ENCODE data around the gene TRAPPC6A.
A peak's percentile ranks its signal among the peaks of the same experiment; 100 is the strongest.

TRAPPC6A gene

DNA sequence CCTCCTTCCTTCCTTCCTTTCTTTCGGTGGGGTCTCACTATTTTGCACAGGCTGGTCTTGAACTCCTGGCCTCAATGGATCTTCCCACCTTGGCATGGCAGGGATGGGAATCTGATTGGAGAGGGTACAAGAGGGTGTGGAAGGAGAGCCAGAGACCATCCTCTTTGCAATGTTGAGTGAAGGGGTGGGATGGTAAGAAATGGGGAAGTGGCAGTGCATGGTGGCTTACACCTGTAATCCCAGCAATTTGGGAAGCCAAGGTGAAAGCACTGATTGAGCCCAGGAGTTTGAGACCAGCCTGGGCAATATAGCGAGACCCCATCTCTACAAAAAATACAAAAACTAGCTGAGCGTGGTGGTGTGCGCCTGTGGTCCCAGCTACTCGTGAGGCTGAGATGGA lies 6.1 kb upstream of the TRAPPC6A start:
- DNase-seq, result no peak

DNA sequence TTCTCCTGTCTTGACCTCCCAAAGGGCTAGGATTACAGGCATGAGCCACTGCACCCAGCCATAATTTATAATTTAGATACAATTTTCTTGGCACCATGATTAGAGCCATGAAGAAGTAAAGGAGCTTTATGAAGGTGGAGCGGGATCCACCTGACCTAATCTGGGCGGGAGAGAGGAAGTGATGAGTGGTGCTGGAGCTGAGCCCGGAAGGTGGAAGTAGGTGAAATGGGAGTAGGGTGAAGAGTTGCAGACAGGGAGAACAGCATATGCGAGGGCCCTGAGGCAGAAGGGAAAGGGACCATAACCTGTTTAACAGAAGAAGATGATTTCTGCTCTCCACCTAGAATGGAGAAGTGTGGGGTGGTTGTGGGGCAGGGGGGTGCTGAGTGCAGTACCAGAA lies 4.7 kb upstream of the TRAPPC6A start:
- DNase-seq, result no peak

DNA sequence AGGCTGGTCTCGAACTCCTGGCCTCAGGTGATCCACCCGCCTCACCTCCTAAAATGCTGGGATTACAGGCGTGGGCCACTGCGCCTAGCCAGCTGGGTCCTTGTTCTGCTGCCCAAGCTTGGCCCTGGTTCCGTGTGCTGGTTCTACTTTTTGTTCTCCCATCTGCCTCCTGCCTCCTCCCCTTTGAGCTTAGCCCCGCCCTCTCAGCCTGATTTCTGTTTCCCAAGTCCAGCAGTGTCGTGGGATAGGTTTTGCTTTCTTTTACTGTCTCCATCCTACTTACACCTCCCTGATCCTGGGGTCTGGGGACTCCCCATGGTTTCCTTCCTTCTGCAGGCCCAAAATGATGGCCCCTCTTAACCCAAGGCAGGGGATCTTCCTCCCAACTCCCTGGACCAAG lies 2.9 kb upstream of the TRAPPC6A start:
- DNase-seq, result no peak

DNA sequence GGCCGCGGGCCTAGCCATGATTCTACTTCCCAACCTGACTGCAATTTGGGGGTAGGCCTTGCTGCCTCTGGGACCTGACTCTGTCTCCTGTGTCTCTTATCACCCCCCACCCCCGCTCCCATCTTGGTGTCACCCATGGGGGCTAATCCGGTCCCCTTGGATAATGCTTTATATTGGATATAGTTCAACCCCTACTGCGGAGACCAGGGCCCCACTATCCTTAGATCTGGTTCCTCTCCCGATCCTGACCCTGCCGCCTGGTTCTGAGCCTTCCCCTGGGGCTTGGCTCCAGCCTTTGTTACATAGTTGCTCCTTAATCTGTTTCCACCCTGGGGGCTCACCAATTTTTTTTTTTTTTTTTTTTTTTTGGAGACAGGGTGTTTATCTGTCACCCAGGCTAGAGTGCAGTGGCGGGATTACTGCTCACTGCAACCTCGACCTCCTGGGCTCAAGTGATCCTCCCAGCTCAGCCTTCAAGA lies 1.9 kb upstream of the TRAPPC6A start:
- no peak for DNase-seq

DNA sequence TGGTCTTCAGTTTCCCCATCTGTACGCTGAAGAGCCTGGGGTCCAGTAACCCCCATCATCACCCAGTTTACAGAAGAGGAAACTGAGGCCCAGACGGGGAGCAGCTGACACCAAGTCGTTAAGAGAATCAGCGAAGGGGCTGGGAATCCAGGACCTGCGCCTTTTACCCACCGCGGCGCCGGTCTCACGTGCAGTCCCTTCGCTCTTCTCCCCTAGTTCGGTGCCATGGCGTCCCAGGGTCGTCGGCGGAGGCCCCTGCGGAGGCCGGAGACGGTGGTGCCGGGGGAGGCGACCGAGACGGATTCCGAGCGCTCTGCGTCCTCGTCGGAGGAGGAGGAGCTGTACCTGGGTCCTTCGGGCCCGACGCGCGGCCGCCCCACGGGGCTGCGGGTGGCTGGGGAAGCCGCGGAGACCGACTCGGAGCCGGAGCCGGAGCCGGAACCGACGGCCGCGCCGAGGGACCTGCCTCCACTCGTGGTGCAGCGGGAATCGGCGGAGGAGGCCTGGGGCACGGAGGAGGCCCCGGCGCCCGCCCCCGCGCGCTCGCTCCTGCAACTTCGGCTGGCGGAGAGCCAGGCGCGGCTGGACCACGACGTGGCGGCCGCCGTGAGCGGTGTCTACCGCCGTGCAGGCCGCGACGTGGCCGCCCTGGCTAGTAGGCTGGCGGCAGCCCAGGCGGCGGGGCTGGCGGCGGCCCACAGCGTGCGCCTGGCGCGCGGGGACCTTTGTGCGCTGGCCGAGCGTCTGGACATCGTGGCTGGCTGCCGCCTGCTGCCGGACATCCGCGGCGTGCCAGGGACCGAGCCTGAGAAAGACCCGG lies 1.2 kb upstream of the TRAPPC6A start:
- DNase-seq, result peak; percentile 18

DNA sequence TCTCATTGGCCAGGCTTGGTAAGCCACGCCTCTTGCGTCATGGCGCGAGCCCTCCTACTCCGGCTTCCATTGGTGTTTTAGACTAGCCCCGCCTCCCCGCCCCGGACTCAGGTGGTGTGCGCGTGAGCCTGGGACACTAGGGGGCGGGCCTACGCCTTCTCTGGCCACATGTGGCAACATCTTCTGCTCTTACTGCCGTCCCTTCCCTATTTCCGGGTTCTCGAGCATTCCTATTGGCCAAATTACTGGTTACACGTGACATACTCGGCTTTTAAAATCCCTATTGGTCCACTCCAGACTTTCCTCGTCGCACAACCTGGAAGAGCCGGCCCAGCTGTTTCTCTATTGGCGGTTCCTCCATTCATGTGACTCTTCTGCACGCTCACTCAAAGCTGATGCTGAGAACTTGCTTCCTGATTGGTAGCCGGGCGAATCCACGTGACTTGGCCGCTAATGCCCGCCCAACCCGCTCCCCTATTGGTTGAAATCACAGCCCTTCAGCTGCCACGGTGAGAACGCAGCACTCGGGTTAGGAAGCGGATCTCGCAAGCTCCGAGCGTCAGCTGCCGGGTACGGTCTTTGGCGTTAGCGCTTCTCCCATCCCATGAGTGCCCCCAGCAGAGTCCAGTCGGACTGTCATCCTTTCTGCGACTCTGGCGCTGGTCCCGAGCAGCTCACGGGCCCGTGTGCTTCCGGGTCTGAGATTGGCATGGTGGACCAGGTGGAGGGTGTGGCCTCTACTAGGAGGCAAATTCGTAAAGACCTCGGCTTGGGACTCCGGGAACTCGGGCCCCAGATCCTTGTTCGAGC lies 430 bp upstream of the TRAPPC6A start, which contains the start of gene BLOC1S3:
Gene BLOC1S3 (plus strand): TSS at position 523 of the 810 bp plus-strand sequence. CDS start 513 bp downstream, outside the sequence.
- DNase-seq, result peak; percentile 100

DNA sequence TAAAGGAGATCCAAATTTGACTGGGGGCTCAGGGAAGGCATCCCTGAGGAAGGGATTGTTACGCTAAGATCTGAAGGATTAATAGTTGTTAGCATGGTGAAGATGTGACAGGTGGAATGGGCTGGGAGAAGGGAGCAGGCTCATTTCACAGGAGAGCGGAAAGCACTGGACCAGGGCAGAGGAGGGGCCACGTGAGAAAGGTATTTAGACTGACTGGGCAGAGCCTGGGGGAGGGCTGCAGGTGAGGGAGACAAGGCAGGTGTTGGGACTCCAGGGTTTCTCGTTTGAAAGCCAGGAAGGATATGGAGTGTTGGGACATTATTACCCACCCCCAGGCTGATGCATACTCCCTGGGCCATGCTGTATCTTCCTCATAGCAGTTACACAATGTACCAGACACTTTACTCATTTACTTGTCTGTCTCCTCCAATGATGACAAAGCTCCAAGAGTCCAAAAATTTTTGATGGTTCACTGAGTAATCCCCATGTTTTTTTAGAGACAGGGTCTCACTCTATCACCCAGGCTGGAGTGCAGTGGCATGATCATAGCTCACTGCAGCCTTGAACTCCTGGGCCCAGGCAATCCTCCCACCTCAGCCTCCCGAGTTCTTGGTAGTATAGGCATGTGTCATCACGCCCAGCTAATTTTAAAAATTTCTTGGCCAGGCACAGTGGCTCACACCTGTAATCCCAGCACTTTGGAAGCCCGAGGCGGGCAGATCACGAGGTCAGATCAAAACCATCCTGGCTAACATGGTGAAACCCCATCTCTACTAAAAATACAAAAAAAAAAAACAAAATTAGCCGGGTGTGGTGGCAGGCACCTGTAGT lies 2.3 kb downstream of the TRAPPC6A start:
- DNase-seq, result no peak

DNA sequence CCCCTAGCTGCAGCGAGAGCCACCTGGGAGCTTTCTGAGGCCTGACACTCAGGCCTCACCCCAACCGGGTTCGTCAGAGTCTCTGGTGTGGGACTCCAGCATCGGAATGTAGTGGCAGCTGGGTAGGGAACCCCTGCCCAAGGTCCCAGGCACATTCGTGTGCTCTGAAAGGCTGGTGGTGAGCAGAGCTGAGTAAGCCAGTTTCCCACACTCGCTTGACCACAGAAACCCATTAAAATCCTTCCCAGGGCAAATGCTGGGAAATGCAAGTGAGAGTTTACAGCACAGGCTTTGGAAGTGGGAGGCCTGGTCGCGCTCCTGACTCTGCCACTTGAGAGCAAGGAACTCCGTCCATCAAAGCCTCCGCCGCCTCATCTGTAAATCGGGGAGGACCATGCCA lies 4.2 kb downstream of the TRAPPC6A start:
- DNase-seq, result no peak

DNA sequence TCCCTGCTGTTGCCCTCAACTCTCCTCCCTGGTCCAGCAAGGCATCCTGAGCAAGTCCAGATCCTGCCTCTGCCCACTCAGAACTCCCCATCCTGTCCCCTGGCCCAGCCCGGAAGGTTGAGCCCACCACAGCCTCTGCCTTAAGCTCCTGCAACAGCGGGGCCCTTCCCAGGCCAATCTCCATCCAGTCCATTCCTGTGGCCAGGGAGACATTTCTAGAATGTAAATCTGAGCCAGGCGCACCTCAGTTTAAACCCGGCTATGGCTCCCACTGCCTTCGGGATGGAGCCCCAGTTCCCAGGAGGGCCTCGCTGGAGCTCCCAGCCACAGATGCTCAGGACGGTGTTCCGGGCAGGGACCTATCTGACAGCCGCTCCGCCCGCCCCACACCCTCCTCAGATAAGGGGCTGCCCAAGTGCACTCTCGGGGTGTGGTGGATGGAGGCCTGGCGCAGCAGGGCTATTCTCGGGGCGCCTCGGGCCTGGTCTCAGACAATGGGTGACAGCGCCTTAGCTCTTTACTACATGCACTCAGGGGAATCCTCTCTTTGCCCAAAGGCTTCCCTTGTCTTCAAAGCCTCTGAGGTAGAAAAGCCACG lies 5.3 kb downstream of the TRAPPC6A start:
- DNase-seq, result no peak

DNA sequence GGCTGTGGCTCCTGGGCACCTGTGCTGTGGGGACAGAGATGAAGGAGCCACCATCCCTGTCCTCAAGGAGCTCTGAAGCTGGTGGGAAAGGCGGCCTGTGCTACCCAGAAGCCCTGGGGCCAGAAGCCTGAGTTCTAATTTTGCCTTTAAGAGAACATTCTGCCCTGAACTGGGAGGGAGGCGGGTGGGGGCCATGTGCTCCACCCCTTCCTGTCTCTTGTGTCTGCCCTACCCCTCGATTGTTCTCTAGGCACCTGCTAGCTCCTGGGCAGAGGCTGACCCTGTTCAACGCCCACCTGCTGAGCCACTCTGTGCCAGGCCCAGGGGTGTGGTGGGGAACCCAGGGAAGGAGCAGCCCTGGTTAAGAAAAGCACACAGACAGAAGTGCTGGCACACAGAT lies 5.9 kb downstream of the TRAPPC6A start:
- peak; percentile 16 for DNase-seq

DNA sequence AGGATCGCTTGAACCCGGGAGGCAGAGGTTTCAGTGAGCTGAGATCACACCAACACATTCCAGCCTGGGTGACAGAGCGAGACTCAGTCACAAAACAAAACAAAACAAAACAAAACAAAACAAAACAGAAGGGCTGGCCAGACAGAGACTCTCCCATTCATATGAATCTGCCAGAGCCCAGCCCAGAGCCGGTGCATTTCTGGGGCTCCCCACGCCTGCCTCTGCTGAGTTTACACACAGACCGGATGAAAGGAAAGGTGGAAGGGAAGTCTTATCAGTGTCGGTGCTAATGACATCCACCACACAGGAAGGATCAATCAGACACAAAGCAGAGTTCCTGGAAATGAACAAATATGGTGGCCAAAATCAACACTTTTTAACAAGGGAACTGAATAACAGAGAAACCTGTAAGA lies 6.8 kb downstream of the TRAPPC6A start:
- peak; percentile 40 for DNase-seq

DNA sequence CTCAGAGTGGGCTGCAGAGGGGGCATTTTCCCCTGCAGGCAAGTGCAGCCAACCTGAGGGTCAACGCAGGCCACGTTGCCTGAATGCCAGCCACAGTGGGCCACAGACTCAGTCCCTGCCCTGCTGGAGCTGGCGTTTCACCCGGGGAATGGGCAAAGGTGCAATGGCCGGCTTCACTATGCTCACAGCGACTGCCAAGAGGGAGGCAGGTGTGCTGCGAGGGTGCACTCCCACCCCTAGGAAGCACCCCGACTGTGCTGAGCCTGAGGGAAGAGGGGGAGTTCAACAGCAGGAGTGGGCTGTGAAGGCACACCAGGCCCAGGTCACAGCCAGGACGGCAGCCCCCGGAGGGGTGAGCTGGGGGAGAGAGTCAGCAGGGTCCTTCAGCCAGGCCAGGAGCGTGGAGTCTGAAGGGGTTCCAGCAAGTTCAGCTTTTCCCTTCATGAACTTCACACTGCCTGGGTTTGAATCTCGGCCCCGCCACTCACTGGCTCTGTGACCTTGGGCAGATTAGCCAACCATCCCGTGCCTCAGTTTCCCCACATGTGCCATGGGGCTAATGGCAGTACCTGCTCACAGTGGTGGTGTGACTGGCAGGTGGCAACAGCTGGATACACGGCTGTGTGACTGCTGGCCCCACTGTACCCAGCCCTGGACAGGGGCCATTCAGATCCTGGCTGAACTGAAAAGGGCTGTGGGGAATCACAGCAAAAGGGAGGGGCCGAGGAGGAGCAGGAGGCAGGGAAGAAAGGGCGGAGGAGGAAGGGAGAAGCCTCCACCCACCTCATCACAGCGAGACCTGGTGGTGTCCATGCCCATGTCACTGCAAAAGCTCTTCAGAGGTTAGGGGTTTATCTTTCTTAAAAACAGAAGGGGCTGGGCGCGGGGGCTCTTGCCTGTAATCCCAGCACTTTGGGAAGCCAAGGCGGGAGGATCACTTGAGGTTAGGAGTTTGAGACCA lies 7.6 kb downstream of the TRAPPC6A start:
- DNase-seq, result no peak

DNA sequence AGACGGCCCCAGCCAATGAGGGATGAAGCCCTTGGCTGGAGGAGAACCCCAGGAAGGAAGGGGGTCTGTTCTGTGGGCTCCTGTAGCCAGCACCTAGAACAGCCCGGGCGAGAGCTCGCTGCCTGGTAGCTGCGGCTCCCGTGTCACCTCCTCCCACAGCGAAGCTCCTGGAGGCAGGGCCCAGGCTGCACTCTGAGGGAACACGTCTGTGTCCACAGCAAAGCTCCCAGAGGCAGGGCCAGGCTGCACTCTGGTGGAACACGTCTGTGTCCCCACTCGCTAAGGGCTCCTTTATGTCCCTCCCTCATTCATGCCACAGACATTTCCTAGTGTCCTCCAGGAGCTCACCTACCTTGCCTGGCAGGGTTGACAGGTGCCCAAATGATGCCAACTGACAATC lies 8.4 kb downstream of the TRAPPC6A start:
- DNase-seq, result no peak

DNA sequence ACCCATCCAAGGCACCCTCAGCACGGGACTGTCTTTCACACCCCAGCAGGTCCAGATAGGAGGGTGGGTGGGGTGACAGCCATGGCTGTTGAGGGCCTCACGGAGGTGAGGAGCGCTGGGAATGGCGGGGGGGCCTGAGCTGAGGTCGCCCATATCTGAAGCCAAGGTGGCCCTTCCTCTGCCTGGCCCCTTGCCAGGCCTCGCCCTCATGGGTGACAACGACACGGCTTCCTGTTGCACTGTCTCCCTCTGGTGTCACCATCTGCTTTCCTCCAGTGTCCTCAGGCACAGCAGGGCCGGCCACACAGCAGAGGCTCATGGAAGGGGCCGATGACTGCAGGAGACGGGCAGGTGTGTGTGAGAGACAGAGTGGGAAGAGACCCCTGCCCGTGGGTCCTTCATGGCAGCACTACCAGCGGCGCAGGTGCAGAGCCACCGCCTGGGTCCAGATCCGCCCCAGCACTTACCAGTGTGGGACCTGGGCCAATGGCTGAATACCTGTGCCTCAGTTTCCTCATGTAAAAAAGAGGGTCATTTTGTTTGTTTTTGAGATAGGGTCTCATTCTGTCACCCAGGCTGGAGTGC lies 9.2 kb downstream of the TRAPPC6A start:
- DNase-seq, result no peak

DNA sequence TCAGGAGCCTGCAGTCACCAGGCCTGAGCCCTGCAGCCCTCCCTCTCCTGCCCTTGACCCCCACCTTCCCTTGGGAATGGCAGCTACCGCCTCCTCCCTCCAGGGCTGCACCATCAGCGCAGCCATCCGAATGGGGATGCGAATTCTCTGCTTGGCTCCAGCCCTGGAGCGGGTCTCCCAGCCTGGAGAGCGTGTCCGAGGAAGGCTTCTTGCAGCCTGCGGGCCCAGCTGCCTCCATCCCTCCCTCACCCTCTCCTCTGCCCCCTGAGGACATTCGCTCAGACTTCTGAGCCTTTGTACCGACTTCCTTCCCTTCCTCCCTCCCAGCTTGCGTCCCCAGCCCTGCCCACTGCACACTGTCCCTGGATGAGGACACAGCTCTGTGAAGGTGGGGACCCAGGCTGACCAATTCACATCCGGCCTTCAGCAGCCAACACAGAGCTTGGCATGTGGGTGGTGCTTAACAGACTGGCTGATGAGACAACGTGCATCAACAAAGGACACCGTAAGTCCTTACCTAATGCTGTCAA lies 11.2 kb downstream of the TRAPPC6A start:
- DNase-seq, result no peak

DNA sequence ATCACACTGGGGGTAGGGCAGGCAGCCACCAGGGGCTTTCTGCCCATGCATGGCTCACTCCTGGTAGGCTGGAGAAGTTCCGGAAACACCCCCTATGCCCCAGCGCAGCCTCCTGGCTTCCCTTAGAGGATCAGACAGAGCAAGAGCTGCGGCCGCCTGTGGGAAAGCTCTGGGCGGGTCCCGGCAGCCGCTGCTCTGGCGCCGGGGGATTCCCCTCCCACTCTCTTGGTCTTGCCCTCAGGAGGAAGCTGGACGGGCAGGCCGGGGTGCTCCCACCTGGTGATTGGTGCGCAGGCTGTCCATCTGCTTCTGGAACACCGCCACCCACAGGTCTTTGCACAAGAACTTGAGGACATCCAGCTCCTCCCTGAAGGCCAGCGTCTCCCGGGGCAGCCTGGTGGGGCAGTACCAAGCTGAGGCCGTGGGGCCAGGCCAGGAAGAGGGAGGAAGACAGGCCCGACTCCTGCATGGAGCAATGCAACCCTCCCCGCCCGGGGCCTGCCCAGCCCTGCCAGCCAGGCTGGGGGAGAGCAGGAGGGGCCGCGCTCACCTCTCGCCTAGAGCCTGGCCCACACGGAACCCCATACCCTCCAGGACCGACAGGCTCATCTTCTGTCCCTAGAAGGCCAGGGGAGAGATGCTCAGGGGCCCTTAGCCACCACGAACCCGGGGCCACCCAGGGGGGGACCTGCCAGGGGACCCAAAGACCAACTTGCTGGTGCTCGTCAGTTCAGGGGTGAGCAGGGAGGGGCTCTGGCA lies 13.3 kb downstream of the TRAPPC6A start:
- DNase-seq, result peak; percentile 47

DNA sequence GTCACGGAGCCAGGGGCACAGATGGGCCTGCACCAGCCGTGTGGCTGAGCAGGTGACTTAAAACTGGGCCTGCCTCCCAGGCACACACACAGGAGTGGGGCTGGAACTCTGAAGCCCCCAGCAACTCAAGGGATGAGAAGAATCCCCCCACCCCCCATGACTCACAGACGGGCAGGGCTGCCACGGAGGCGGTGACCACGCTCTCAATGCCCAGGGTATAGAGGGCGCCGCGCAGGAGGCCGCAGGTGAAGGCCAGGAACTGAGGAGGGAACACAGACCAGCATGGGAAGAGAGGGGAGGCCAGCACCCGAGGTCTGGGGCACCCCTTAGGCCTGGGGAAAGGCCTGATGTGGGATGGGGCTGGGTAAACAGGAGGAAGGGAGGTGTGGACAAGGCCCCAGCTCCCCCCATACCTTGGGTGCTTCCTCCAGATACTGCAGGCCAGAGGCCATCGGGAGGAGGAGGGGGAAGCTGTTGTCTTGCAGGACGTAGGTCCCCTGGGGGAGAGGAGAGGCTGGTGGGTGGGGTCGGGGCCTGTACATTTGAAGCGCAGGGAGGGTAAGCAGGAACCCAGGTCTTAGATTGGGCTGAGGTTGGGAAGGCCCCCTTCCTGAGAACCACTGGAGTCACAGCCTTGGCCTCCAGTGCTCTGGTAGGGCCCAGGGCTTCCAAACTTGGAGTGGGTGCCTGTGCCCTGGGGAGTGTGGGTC lies 14.1 kb downstream of the TRAPPC6A start:
- no peak for DNase-seq

DNA sequence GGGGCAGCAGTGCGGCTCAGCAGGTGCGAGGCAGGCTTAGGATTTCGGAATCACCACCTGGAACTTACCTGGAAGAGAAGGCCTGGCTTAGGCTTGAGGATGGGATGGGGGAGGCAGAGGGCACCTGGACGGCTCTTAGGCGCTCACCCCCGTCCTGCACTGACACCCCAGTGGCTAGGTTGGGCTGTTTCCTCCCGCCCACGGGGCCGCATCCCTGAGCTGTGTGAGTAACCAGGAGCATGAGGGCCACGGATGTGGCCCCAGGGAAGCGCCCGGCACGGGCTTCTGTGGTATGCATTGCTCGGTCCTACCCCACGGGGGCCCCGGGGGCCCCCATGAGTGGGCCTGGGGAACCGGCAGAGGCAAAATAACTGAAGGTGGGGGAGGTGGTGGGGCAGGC lies 14.9 kb downstream of the TRAPPC6A start:
- no peak for DNase-seq

DNA sequence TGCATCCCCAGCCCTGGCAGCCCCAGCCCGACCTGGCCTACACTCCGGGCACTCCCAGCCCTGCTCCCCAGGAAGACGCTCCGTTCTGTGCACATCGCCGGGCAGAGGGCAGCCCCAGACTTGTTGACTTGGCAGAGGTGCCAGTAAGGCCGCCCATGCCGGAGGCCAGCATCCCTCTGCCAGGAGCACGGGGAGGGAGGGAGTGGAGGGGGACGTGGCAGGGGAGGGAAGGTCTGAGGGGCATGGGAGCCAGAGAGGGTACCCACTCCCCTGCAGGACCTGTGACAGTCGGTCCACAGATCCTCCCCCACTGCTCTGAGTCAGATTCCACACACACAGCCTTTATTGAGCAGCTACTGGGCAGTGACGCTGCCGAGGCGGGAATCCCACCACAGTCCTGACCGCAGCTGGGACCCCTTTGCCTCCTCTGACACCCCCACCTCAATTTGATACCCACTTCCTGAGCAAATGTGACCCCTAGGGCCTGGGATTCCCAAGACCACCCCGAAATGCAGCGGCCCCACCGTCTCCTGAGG lies 15.4 kb downstream of the TRAPPC6A start:
- no peak for DNase-seq
